ENCODE results near the gene ZNF526.
"Not testable (repeated sequence)": the region's sequence is repeated elsewhere in the genome, so short reads cannot be mapped to it uniquely, and the experiment has no call there.

The ZNF526 gene

DNA sequence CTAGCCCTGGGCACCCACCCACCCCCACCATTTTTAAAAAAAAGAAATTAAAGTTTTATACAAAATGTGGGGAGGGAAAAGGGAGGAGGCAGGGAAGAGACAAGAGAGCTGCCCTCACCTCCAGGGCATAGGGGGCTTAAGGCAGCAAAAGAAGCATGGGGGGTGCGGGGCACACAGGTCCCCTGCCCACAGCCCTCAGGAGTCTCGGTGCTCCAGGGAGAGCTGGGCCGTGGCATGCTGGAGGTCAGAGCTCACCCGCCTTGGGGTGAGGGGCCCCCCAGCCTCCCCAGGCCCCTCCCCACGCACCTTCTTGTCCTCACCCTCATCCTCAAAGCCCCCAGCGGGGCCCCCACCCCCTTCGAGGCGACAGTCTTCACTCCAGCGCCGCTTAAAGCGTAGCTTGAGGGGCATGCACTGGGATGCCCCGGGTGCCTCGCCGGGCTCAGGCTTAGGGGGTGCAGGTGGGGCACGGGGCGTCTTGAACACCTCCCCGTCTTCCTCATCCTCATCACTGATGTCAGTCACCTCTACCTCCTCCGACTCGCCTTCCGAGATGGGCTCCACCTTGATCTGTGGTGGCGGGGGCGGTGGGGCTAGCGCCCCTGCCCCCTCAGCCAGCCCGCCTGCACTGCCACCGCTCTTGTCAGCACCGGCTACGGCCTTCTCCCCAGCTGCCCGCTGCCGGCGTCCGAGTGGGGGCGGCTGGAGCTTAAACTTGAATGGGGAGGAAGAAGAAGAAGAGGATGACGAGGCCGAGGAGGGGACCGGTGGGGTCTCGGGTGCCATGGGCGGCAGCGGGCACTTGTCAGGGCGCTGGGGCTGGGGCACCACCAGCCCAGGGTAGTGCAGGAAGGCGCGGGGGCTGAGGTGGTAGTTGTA is 28.4 kb downstream of the ZNF526 start:
- DNase-seq: no peak

- no peak for DNase-seq
Observed at GRCh38 chr19:42249149-42249750, 29.1 kb downstream of the ZNF526 start.

DNA sequence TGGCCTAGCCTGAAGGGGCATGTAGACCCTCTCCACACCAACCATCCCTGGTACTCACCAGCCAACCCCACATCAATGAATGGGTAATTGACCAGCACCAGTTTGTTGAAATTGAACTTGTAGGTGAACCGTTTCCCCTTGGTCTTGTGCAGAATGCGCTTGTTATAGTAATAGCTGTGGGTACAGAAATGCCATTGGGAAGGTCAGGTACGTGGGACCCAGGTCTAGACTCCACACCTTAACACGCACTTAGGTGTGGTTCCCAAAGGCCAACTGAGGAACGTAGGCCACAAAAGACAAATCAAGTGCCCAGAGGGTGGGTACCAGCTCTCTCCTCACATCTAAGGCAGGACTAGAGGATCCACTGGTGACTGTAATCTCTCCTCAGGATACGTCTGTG is 29.7 kb downstream of the ZNF526 start:
- DNase-seq: no peak

DNA sequence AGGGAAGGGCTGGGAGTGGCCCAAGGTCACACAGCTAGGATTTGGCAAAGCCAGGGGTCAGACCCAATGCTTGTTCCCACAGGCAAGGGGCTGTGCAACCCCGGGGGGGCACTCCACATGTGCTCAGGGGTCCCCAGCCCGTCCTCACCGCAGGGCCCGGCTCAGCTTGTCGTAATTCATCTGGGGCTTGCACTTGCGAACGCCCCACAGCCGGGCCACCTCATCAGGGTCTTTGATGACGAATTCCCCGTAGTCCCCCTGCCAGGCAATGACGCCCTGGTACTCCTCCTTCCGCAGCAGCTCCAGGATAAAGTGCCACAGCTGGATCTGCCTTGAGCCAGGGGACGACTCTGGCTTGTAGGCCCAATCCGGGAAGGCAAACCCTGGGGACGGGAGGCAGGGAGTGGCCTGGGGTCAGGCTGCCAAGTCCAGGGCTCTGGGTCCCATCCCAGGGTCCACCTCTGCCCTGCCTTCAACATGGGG is 30.1 kb downstream of the ZNF526 start:
- no peak for DNase-seq

- no peak for DNase-seq
Observed at GRCh38 chr19:42250666-42251531, 30.8 kb downstream of the ZNF526 start.

GRCh38 chr19:42251572-42252358 is 31.7 kb downstream of the ZNF526 start:
- DNase-seq: no peak

DNA sequence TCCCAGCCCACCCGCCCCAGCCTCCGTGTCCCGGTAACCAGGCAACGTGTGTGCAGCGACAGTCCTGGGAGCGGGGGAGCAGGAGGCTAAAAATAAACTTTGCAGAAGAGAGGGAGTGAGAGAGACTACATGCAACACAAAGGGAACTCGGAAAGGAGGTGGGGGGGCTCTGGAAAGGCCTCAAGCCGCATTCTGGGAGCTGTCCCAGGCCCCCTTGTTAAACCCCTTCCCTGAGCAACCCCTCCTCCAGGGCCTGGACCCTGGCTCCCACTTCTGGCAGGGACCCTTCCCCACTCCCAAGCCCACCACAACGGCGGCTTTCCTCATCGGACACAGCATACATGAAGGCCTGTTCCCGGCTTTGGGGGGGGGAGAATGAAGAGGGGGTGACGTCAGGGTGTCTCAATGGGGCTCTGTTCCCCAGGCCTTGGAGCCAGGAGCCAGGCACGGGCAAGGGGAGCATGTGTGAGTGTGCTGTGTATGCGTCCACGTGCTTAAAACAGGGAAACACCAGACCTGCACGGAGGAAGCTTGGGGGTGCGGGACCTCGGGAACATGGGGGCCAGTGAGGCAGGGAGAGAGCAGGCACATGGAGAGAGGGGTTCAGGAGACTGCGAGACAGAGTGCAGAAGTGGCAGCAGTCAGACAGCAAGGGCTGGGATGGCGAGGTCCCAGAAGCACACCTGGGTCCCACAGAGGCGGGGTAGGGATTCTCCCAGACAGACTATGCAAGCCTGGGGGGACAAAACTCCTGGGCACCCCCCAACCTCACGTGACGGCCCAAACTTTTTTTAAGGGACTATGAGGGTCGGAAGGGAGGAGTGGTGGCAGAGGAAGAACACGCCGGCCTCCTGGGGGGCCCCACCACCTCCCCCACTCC is 32.5 kb downstream of the ZNF526 start:
- DNase-seq: no peak

DNA sequence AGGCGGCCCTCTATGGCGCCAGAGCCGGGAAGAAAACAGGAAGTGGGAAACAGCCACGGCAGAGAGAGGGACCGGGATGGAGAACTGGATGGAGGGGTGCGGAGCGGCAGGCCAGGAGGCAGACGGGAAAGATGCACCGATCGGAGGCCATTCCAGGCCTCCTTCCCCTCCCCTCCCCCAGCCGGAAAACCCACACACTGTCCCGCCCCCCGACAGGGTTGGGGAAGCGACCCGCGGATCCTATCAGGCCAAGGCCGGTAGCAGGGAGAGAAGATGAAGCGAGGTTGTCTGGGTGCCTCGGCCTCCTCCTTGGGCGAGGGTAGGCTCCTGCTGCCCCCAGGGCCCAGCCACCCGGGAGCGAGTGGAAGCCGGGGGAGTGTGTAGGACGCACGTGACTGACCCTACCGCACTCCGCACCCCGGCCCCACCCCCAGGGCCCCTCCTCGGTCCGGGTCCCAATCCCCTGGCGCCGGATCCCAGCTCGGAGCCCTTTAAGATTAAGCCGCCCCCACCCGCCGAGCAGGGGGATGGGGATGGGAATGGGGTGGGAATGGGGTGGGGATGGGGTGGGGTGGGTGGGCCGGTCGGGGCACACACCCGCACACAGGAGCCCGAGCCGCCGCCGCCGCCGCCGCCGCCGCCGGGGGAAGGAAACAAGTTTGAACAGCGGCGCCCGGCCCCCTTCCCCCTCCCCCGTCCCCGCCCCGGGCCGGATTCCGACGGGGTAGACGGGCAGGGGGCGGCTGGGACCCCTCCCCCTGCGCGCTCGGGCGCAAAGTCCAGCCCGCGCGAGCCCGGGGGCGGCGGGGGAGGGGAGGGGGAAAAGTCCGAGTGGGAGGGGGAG is 33.4 kb downstream of the ZNF526 start:
- DNase-seq: no peak

GRCh38 chr19:42254089-42254849 is 34.2 kb downstream of the ZNF526 start:
- no peak for DNase-seq

- peak; percentile 78 for DNase-seq
Observed at GRCh38 chr19:42254850-42255765, 35.0 kb downstream of the ZNF526 start, which contains the start of gene ERF. Gene ERF (minus strand): TSS chr19:42255128. CDS start chr19:42254999, 129 bp downstream.

GRCh38 chr19:42255766-42256745 is 35.9 kb downstream of the ZNF526 start:
- no peak for DNase-seq

DNA sequence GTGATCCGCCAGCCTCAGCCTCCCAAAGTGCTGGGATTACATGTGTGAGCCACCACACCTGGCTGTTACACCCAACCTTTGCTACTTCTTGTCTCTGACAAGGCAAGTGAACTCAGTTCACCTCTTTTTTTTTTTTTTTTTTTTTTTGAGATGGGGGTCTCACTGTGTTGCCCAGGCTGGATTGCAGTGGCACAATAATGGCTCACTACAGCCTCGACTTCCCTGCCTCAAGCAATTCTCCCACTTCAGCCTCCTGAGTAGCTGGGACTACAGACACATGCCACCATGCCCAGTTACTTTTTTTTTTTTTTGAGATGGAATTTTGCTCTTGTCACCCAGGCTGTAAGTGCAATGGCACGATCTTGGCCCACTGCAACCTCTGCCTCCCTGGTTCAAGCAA is 37.7 kb downstream of the ZNF526 start:
- DNase-seq: not testable (repeated sequence)

- DNase-seq: no peak
Observed at GRCh38 chr19:42261763-42262162, 41.7 kb downstream of the ZNF526 start.

- DNase-seq: not testable (repeated sequence)
Observed at GRCh38 chr19:42266105-42266504, 46.0 kb downstream of the ZNF526 start.

DNA sequence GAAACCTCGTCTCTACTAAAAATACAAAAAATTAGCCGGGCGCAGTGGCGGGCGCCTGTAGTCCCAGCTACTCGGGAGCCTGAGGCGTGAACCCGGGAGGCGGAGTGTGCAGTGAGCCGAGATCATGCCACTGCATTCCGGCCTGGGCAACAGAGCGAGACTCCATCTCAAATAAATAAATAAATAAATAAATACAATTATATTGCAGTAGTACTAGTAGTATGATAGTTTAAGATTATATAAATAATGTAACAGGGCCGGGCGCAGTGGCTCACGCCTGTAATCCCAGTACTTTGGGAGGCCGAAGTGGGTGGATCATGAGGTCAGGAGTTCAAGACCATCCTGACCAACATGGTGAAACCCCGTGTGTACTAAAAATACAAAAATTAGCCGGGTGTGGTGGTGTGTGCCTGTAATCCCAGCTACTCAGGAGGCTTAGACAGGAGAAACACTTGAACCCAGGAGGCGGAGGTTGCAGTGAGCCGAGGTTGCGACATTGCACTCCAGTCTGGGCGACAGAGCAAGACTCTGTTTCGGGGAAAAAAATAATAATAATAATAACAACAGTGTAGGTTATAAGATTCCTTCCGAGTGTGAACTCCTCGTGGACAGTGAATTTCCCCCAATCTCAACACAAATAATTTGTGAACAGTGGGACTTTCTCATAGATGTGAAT is 47.0 kb downstream of the ZNF526 start:
- DNase-seq: not testable (repeated sequence)

- DNase-seq: no peak
Observed at GRCh38 chr19:42267644-42268141, 47.6 kb downstream of the ZNF526 start.

Measured in T1000 (cell line).